ENCODE measurements around the gene CAVIN1.

GRCh38 chr17:42421136-42421506, 1.9 kb downstream of the CAVIN1 start:
- TF ChIP-seq, protein P1, sequence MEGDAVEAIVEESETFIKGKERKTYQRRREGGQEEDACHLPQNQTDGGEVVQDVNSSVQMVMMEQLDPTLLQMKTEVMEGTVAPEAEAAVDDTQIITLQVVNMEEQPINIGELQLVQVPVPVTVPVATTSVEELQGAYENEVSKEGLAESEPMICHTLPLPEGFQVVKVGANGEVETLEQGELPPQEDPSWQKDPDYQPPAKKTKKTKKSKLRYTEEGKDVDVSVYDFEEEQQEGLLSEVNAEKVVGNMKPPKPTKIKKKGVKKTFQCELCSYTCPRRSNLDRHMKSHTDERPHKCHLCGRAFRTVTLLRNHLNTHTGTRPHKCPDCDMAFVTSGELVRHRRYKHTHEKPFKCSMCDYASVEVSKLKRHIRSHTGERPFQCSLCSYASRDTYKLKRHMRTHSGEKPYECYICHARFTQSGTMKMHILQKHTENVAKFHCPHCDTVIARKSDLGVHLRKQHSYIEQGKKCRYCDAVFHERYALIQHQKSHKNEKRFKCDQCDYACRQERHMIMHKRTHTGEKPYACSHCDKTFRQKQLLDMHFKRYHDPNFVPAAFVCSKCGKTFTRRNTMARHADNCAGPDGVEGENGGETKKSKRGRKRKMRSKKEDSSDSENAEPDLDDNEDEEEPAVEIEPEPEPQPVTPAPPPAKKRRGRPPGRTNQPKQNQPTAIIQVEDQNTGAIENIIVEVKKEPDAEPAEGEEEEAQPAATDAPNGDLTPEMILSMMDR (IDR thresholded peaks at IDR 0.05), result no peak
- no peak for TF ChIP-seq ZFX (IDR thresholded peaks at IDR 0.05; ENCODE audit: borderline replicate concordance)

Data from 22Rv1 (cell line).